HG03354 (cell line): ENCODE results near the gene ZNF652.
"Not testable (repeated sequence)": the region's sequence is repeated elsewhere in the genome, so short reads cannot be mapped to it uniquely, and the experiment has no call there.

ENCODE experiments used
- ATAC-seq: cut with Tn5 transposase; IDR thresholded peaks from one replicate; pipeline ENCODE4 v1.9.1; 2021; ENCODE audit warnings: mild to moderate bottlenecking; ENCODE audit not compliant: unreplicated experiment, poor library complexity, severe bottlenecking

Gene ZNF652

DNA sequence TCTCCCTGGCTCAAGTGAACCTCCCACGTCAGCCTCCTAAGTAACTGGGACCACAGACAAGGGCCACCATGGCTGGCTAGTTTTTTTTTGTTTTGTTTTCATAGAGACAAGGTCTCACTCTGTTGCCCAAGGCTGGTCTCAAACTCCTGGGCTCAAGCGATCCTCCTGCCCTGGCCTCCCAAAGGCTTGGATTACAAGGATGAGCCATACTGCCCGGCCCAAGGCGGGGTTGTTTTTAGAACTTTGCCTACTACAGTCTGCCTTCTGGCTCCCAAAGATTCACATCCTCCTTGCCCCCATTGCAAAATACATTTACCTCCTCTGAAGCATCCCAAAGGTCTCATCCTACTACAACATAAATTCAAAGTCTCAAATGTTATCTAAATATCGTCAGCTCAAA is 82.0 kb downstream of the ZNF652 start:
- ATAC-seq, result no peak

DNA sequence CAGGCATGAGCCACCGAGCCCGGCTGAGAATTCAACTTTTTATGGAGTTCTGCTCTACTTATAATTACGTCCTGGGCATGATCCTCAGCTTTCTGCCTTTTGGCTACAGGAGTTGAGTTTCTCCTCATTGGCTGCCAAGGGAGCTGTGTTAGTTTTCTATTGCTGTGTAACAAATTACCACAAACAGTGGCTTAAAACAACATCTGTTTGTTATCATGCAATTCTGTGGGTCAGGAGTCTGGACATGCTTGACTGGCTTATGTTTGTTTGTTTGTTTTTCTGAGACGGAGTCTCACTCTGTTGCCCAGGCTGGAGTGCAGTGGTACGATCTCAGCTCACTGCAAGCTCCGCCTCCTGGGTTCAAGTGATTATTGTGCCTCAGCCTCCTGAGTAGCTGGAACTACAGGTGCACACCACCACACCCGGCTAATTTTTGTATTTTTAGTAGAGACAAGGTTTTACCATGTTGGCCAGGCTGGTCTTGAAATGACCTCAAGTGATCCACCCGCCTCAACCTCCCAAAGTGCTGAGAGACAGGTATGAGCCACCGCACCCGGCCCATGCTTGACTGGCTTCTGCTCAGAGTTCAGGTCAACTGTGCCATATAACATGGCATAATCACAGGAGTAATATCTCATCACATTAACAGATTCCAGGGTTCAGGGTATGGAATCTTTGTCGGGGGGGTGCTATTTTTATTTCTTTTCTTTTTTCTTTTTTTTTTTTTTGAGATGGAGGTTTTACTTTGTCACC is 82.6 kb downstream of the ZNF652 start:
- not testable (repeated sequence) for ATAC-seq

GRCh38 chr17:49278076-49278475 is 84.0 kb downstream of the ZNF652 start:
- no peak for ATAC-seq

DNA sequence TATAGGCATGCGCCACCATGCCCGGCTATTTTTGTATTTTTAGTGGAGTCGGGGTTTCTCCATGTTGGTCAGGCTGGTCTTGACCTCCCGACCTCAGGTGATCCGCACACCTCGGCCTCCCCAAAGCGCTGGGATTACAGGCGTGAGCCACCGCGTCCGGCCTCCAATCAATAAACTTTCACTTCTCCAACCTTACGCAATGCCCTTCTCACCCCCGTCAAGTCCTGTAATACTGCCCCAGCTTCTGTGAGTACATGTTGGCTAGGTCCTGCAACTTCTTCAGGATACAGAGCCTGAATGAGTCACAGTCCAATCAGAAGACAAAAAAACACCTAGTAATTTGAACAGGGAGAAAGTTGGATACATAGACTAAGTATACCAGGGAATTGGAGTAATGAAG is 84.4 kb downstream of the ZNF652 start:
- no peak for ATAC-seq

- not testable (repeated sequence) for ATAC-seq
These were observed 86.1 kb downstream of the ZNF652 start for GRCh38 chr17:49275981-49276380.

DNA sequence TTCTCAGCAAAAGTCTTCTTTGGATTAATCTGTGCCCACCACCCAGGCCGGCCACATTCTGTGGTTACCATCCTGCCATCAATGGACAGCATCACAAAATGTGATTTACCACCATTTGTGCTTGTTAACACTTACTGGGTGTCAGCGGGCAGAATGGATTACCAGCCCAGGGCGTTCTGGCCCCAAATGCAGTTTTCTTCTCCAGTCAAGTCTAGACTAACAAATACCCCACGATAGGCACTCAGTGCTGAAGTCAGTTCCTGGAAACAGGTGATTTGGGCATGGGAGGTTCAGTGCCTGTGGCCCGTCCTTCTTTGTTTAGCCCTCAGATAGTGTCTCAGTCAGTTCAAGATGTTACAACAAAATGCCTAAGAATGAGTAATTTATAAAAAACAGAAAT is 92.7 kb downstream of the ZNF652 start:
- no peak for ATAC-seq

GRCh38 chr17:49267912-49268311 is 94.1 kb downstream of the ZNF652 start:
- ATAC-seq, result no peak

GRCh38 chr17:49266233-49266632 is 95.8 kb downstream of the ZNF652 start:
- no peak for ATAC-seq

GRCh38 chr17:49261540-49261939 is 100.5 kb downstream of the ZNF652 start:
- ATAC-seq, result not testable (repeated sequence)

DNA sequence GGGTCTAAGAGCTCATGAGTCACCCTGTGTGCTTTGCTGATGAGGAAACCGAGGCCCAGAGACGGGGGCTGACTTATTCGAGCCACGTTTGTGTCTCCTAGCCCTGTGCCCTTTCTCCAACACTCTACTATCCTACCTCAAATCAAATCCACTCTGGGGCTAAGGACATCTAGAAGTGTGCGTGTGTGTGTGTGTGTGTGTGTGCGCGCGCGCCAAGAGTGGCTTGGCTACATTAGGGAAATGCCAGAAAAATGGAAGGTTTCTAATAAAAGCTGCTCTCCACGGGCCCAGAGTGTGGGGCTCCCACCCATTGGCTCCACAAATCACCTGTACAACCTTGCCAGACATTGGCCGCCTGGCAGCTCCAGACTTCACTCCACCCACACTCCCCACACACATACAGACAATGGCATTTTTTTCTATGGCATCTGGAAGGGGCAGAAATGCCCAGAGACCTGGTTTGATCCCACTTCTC is 101.2 kb downstream of the ZNF652 start:
- no peak for ATAC-seq

DNA sequence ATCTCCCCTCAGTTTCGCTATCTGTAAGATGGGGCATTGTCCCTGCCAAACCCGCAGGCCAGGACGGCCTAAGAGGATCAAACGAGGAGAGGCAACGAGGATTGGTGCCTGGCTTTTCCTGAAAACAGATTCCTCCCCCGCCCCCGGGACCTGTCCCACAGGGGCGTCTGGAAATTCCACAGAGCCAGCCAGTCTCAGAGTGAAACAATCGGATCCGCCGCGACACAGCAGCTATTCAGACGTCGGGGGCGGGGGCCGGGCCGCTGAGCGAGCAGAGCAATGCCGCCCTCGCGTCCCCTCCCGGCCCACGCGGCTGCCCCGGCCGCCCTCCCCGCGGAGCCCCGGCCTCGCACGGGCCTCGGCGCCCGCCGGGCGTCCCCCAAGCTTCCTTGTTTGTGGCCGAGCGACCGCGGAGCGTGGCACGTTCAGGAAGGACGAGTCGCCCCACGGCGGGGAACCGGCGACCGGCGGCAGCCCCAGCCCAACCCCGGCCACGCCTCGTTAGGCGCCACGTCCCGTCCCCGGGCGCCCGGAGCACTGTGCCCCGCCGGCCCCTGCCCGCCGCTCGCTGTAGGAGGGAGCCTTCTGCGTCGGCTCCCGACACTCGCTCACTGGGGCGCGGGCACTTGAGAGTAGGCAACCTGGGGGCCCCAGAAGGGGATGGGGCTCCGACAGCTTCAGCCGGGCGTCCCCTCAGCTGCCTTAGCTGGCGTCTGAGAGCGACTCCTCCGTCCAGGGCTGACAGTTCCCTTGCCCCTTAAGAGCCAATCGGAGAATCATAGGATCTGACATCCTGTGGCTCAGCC is 101.8 kb downstream of the ZNF652 start:
- ATAC-seq, result no peak

DNA sequence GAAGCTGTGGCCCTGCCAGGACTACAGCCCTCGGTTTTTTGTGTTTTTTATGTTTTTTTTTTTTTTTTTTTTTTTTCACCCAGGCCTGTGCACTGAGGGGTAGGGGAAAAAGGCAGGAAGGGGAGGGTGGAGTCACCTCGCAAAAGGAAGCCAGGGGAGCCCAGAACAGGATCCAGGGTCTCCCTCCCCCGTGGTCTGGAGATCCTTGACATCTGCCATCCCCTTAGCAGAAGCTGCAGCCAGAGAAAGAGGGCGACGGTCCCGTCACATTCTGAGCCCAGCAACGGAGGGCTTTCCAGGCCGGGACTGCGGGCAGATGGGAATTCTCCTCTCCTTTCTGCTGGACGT is 102.4 kb downstream of the ZNF652 start:
- ATAC-seq, result no peak

GRCh38 chr17:49258394-49258793 is 103.7 kb downstream of the ZNF652 start:
- ATAC-seq, result no peak

- ATAC-seq, result no peak
These were observed 106.9 kb downstream of the ZNF652 start for GRCh38 chr17:49255125-49255524.

- ATAC-seq, result no peak
These were observed 108.0 kb downstream of the ZNF652 start for GRCh38 chr17:49254066-49254465.

DNA sequence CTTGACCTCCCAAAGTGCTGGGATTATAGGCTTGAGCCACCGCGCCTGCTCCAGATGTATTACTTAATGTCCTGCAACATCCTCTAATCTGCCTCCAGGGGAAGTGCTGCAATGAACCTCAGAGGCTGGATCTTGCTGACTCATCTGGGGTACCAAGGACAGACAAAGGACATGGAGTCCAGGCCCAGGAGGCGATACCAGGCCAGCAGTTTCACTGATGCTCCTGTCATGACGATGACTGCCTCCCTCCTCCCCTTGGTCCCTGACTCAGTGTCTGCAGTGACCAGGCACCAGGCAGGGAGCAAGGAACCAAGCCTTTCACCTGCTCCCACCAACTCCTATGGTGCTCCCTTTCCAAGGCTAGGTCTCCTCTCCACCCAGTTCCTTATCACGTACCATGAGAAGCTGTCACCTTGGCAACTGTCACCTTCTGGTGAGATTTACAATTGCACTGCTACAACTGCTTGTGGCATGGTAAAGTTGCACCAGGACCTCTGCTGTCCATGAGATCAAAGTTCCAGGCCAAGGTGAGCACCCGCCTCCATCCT is 109.8 kb downstream of the ZNF652 start:
- ATAC-seq, result no peak

DNA sequence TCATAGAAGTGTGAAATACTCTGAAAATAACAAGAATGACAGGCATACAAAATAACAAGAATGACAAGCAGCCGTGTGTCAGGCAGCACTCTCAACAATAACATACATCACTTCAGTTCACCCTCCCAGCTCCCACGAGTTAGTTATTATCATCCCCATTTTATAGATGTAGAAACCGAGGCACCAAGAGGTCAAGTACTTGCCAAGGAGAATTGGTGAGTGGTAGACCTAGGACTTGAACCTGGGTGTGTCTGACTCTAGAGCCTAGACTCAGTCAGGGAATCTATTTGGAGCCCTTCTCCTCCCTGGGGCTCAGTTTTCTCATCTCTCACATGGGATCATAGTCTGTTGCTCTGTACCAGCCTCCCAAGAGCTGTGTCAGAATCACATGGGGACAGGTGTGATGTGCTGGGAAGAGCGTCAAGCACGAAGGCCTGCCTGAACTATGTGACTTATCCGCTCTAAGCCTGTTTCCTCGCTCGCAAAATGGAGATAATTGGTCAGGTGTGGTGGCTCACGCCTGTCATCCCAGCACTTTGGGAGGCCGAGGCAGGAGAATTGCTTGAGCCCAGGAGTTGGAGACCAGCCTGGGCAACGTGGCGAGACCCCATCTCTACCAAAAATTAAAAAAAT is 112.0 kb downstream of the ZNF652 start:
- ATAC-seq, result no peak

DNA sequence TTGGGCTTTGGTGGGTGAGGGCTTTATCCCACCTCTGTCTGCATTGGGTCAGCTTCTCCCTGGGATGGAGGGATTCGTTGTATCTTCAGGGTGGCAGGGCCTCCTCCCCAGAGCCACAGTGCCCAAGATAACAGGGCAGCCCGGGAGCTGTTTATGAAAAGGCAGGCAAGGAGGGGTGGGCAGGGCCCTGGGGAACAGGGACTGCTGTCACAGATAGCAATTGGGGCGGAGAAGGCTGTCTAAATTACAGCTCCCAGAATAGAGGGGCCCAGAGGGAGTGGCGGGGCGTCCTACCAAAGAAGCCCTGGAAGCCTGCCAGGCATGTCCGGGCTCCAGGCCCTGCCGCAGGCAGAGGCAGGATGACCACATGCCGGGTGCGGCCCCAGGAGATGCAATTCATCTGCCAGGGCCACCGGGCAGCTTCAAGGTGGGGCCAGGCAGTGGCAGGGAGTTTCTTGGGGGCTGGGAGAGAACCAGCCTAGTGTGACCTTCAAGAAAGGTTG is 112.7 kb downstream of the ZNF652 start:
- ATAC-seq, result no peak

DNA sequence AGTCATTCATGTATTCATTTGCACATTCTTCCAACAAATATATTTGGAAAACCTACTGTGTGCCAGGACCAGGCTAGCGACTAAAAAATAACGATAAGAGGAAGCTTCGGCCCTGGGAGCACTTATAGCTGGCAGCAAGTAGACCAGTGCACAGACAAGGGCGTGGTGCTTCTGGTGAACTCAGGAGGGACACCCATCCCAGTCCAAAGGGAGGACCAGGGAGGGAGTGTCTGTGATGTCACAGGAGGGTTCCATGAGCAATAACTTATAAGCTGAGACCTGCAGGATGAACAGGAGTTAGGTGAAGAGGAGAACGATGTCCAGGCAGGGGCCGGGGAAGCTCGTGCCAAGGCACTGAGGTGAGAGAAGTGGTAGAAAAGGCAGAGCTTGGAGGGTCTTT is 114.1 kb downstream of the ZNF652 start:
- no peak for ATAC-seq

DNA sequence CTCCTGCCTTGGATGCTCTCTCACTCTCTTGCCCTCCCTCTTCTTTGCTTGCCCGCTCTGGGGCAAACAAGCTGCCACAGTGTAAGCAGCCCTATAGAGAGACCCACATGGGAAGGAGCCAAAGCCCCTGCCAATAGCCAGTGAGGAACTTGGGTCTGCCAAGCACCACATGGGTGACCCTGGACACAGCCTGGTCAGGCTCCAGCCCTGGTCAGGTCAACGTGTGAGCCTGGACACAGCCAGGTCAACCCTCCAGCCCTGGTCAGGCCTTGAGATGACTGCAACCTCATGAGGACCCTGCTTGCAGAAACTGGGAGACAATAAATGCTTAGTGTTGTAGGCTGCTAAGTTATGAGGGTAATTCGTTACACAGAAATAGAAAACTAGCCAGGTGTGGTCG is 117.2 kb downstream of the ZNF652 start:
- no peak for ATAC-seq
